ENCODE results near the gene ITPR1. TPM values are rescaled to one million over a fixed set of nuclear protein-coding genes. Genes with fewer than 3 reads are reported as not detected.

ITPR1 gene
- total and polyA plus RNA-seq, 2 experiments from 2014 or later: 17.6 to 28.8 TPM

- TF ChIP-seq, protein P1, sequence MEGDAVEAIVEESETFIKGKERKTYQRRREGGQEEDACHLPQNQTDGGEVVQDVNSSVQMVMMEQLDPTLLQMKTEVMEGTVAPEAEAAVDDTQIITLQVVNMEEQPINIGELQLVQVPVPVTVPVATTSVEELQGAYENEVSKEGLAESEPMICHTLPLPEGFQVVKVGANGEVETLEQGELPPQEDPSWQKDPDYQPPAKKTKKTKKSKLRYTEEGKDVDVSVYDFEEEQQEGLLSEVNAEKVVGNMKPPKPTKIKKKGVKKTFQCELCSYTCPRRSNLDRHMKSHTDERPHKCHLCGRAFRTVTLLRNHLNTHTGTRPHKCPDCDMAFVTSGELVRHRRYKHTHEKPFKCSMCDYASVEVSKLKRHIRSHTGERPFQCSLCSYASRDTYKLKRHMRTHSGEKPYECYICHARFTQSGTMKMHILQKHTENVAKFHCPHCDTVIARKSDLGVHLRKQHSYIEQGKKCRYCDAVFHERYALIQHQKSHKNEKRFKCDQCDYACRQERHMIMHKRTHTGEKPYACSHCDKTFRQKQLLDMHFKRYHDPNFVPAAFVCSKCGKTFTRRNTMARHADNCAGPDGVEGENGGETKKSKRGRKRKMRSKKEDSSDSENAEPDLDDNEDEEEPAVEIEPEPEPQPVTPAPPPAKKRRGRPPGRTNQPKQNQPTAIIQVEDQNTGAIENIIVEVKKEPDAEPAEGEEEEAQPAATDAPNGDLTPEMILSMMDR (IDR thresholded peaks at IDR 0.05; ENCODE audit: low read depth, low read length): no peak
- Histone ChIP-seq H3K4me3 (no peak overlapping the region), H3K27me3 (no peaks in the 10 kb centered on the region), H3K27ac (no peak overlapping the region), H3K9me3 (ENCODE audit: low read depth) (no peaks in the 10 kb centered on the region), H3K4me1 (ENCODE audit: low read depth) (peaks cover 43% of the 10 kb centered on the region), H3K36me3 (no peaks in the 10 kb centered on the region)
- no peak for DNase-seq (ENCODE audit: low read depth in 1 of 2, low spot score in 1 of 2)
Measured at GRCh38 chr3:4508048-4508981, 15.2 kb downstream of the ITPR1 start.

- Histone ChIP-seq H3K27me3 (no peaks in the 10 kb centered on the region), H3K4me1 (ENCODE audit: low read depth) (peaks cover 39% of the 10 kb centered on the region), H3K36me3 (no peaks in the 10 kb centered on the region), H3K4me3 (no peak overlapping the region), H3K9me3 (ENCODE audit: low read depth) (no peaks in the 10 kb centered on the region), H3K27ac (no peak overlapping the region)
- TF ChIP-seq, protein P1 (IDR thresholded peaks at IDR 0.05; ENCODE audit: low read depth, low read length): no peak
- no peak for DNase-seq (ENCODE audit: low read depth in 1 of 2, low spot score in 1 of 2)
Measured at GRCh38 chr3:4509043-4509442, 15.9 kb downstream of the ITPR1 start.

DNA sequence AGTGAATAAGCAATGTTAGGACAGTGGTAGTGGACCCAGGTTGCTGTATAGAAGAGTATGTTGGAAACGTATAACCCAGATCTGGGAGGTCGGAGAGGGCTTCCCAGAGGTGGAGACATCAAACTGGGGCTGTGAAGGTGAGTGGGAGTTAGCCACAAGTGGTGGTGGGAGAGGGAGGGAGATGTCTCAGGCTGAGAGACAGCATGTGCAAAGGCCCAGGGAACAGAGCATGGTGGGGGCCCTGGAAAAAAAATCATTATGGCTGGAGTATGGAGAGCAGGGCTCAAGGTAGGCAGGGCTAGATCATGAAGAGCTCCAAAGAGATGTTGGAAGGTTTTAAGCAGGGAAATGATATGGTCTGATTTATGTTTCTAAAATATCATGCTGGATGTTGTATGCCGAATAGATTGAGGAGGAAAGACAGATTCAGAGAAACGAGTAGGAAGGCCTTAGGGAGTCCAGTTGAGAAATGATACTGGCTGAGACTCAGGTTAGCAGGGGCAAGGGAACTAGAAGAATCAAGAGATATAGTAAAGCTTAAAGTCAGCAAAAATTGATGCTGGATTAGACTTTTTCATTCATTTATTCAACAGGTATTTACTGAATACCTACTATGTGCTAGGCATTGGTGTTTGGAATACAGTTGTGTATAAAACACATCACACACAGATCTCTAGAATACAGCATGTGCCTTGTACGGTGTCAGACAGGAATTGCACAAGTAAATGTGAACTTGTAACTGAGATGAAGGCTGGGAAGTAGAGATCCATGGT, 17.0 kb downstream of the ITPR1 start:
- H3K27ac ChIP-seq: no peak overlapping the region
- H3K4me3 ChIP-seq: no peak overlapping the region
- TF ChIP-seq, protein P1 (IDR thresholded peaks at IDR 0.05; ENCODE audit: low read depth, low read length): no peak
- H3K36me3 ChIP-seq: no peaks in the 10 kb centered on the region
- H3K9me3 ChIP-seq (ENCODE audit: low read depth): no peaks in the 10 kb centered on the region
- no peak for DNase-seq (ENCODE audit: low read depth in 1 of 2, low spot score in 1 of 2)
- H3K27me3 ChIP-seq: no peaks in the 10 kb centered on the region
- peaks cover 43% of the 10 kb centered on the region for H3K4me1 ChIP-seq (ENCODE audit: low read depth)

GRCh38 chr3:4511491-4512262, 18.5 kb downstream of the ITPR1 start:
- H3K27ac ChIP-seq: peak overlapping the region; percentile 18

More at GRCh38 chr3:4511491-4512262, 18.5 kb downstream of the ITPR1 start:
- no peaks in the 10 kb centered on the region for H3K27me3 ChIP-seq
- no peak overlapping the region for H3K4me3 ChIP-seq
- no peaks in the 10 kb centered on the region for H3K9me3 ChIP-seq (ENCODE audit: low read depth)
- no peaks in the 10 kb centered on the region for H3K36me3 ChIP-seq
- H3K4me1 ChIP-seq (ENCODE audit: low read depth): peaks cover 49% of the 10 kb centered on the region
- DNase-seq (ENCODE audit: low read depth in 1 of 2, low spot score in 1 of 2): no peak
- TF ChIP-seq, protein P1 (IDR thresholded peaks at IDR 0.05; ENCODE audit: low read depth, low read length): no peak
